AG09319 (cell line): ENCODE measurements around the gene CLUH.

Experiments used
- DNase-seq: peaks from one replicate; pipeline ENCODE4 v3.0.0-alpha.2; 2010; ENCODE audit warnings: low read depth; ENCODE audit errors: extremely low read depth
- CTCF ChIP-seq: IDR thresholded peaks from 2 replicates; pipeline ENCODE4 v1.5.1; 2011; ENCODE audit warnings: low read depth, mild to moderate bottlenecking, inconsistent platforms, low read length, moderate library complexity

Gene CLUH

GRCh38 chr17:2690165-2691068, 21.1 kb downstream of the CLUH start:
- no peak for DNase-seq
- no peak for TF ChIP-seq CTCF

- DNase-seq, result no peak
- TF ChIP-seq CTCF, result no peak
These were observed 22.0 kb downstream of the CLUH start for GRCh38 chr17:2689411-2690164.

GRCh38 chr17:2688351-2689342, 22.9 kb downstream of the CLUH start:
- DNase-seq, result no peak
- no peak for TF ChIP-seq CTCF

- no peak for TF ChIP-seq CTCF
These were observed 24.5 kb downstream of the CLUH start for GRCh38 chr17:2687074-2687418.

GRCh38 chr17:2685696-2686095, 25.9 kb downstream of the CLUH start:
- no peak for DNase-seq
- TF ChIP-seq CTCF, result no peak

More at GRCh38 chr17:2687074-2687418, 24.5 kb downstream of the CLUH start:
- no peak for DNase-seq

GRCh38 chr17:2684549-2684948, 27.0 kb downstream of the CLUH start:
- no peak for DNase-seq
- TF ChIP-seq CTCF, result no peak
